HG03457 (cell line): ENCODE measurements around the gene USP16.
"Not testable (repeated sequence)": the region's sequence is repeated elsewhere in the genome, so short reads cannot be mapped to it uniquely, and the experiment has no call there.

Experiments
- ATAC-seq: cut with Tn5 transposase; IDR thresholded peaks from one replicate; pipeline ENCODE4 v1.9.1; 2021; ENCODE audit warnings: moderate number of reproducible peaks; ENCODE audit not compliant: unreplicated experiment

Gene USP16

GRCh38 chr21:29024474-29025327 lies at the start of gene USP16:
Gene USP16, plus strand, starts transcription at chr21:29024668. Its CDS starts 3,246 bp downstream, at chr21:29027914.
- ATAC-seq = peak; percentile 93

- ATAC-seq = no peak
Observed at GRCh38 chr21:28975397-28975796, 49.1 kb upstream of the USP16 start.

GRCh38 chr21:28979092-28979491 lies 45.4 kb upstream of the USP16 start:
- no peak for ATAC-seq

- ATAC-seq = no peak
Observed at GRCh38 chr21:28982637-28983036, 41.8 kb upstream of the USP16 start.

- ATAC-seq = no peak
Observed at GRCh38 chr21:28986677-28987076, 37.8 kb upstream of the USP16 start.

- ATAC-seq = not testable (repeated sequence)
Observed at GRCh38 chr21:28988146-28988545, 36.3 kb upstream of the USP16 start.

- no peak for ATAC-seq
Observed at GRCh38 chr21:28991861-28992525, 32.5 kb upstream of the USP16 start.

- ATAC-seq = peak; percentile 96
Observed at GRCh38 chr21:28992526-28993292, 31.8 kb upstream of the USP16 start, which contains the start of gene LTN1. Gene LTN1, minus strand, starts transcription at chr21:28992877. Its CDS starts 72 bp downstream, at chr21:28992805.

- no peak for ATAC-seq
Observed at GRCh38 chr21:28993293-28993629, 31.2 kb upstream of the USP16 start.

- ATAC-seq = peak; percentile 98
Observed at GRCh38 chr21:29002442-29003144, 21.9 kb upstream of the USP16 start.

- no peak for ATAC-seq
Observed at GRCh38 chr21:29005696-29006095, 18.8 kb upstream of the USP16 start.

- no peak for ATAC-seq
Observed at GRCh38 chr21:29007135-29007534, 17.3 kb upstream of the USP16 start.

GRCh38 chr21:29007810-29008209 lies 16.7 kb upstream of the USP16 start:
- ATAC-seq = no peak

GRCh38 chr21:29008367-29008766 lies 16.1 kb upstream of the USP16 start:
- no peak for ATAC-seq

GRCh38 chr21:29011236-29011635 lies 13.2 kb upstream of the USP16 start:
- ATAC-seq = not testable (repeated sequence)

GRCh38 chr21:29017639-29018237 lies 6.7 kb upstream of the USP16 start:
- ATAC-seq = no peak

- ATAC-seq = peak; percentile 3
Observed at GRCh38 chr21:29018540-29018939, 5.9 kb upstream of the USP16 start.

- no peak for ATAC-seq
Observed at GRCh38 chr21:29022166-29022565, 2.3 kb upstream of the USP16 start.

- peak; percentile 0 for ATAC-seq
Observed at GRCh38 chr21:29025328-29025713, 853 bp downstream of the USP16 start.

GRCh38 chr21:29029524-29029923 lies 5.1 kb downstream of the USP16 start:
- ATAC-seq = no peak
